ENCODE results near the gene PDCD1. TPM values are rescaled to one million over a fixed set of nuclear protein-coding genes. Genes with fewer than 3 reads are reported as not detected.

PDCD1 gene
- total and polyA plus RNA-seq, 10 of the 15 experiments (the other 5 are each of a cell fraction or from before 2014, with no cell fraction given), result 0.62 to 6.4 (median 2.9) TPM; not detected in 2

GRCh38 chr2:241844831-241845578 is 13.7 kb downstream of the PDCD1 start:
- CTCF ChIA-PET, result no interaction called here
- SMC1A ChIA-PET (ENCODE audit: uncharacterized antibody, unreplicated experiment), result interaction anchor here (0.8 to 1.4 kb wide), 6 partner anchors 13 to 82 kb away, joined by 3 to 6 read pairs (median 4); partner anchors contain the start of gene RTP5
- Histone ChIP-seq H3K9ac (ENCODE audit: control insufficient read depth, insufficient read depth, low read length) (peak overlapping the region; percentile 39; the same call in 1 of the 2 replicates), H3K27ac (ENCODE audit: control insufficient read depth, insufficient read depth) (no peak overlapping the region), H3K36me3 (ENCODE audit: control insufficient read depth in 2 of 2, insufficient read depth in 2 of 2, low read length in 1 of 2) (no peaks in the 10 kb centered on the region), H3K79me2 (ENCODE audit: control insufficient read depth, insufficient read depth, low read length) (no peaks in the 10 kb centered on the region), H3K4me2 (ENCODE audit: control insufficient read depth, insufficient read depth) (peak overlapping the region; percentile 72; the same call in 1 of the 2 replicates), H3K9me3 (replicated peaks; ENCODE audit: control insufficient read depth, insufficient read depth, low read length) (no peaks in the 10 kb centered on the region), H3K4me3 (no peak overlapping the region), H3K4me1 (ENCODE audit: control insufficient read depth, insufficient read depth, low read length) (peaks cover 23% of the 10 kb centered on the region), H4K20me1 (ENCODE audit: control insufficient read depth, insufficient read depth) (no peaks in the 10 kb centered on the region), H3K27me3 (replicated peaks in 1 of 2; ENCODE audit: control insufficient read depth in 2 of 2, insufficient read depth in 2 of 2, low read length in 1 of 2) (no peaks in the 10 kb centered on the region; a peak in 1 of 4 replicates), H2AFZ (ENCODE audit: control insufficient read depth, low read depth, low read length) (no peak overlapping the region)
- intact Hi-C loops (cut with micrococcal nuclease; ENCODE audit: unreplicated experiment), result loop anchor here (5.0 to 10.0 kb wide), 2 partner anchors 43 to 110 kb away; partner anchors contain the start of gene D2HGDH
- 92% methylated on average over 32 of the region's 37 CpGs for WGBS (ENCODE audit: insufficient coverage, insufficient replicate concordance, low lambda C conversion rate, missing lambda C conversion rate)
- in situ Hi-C loops (cut with MboI), result no loop called here
- TSS peak; percentile 63 for BruUV-seq (replicated peaks)
- no peak for TF ChIP-seq MYB (IDR thresholded peaks at IDR 0.05; ENCODE audit: borderline replicate concordance, low read depth, low read length)
- TF ChIP-seq DPF2 (IDR thresholded peaks at IDR 0.05), result no peak
- no peak for TF ChIP-seq CHD4 (IDR thresholded peaks at IDR 0.05)
- TF ChIP-seq E4F1 (IDR thresholded peaks at IDR 0.05; ENCODE audit: borderline replicate concordance, partially characterized antibody), result no peak
- TF ChIP-seq IRF3 (IDR thresholded peaks at IDR 0.05), result no peak
- TF ChIP-seq NR2F1 (conservative IDR thresholded peaks at IDR 0.05), result 0 out of 2 replicates have a peak, but pooled peaks have one; percentile 19
- no peak for TF ChIP-seq MAX (IDR thresholded peaks at IDR 0.05; ENCODE audit: low read depth, low read length)
- 0 out of 2 replicates have a peak, but pooled peaks have one; percentile 64 for TF ChIP-seq MLLT1 (IDR thresholded peaks at IDR 0.05)
- TF ChIP-seq NBN (IDR thresholded peaks at IDR 0.05), result no peak
- TF ChIP-seq KAT2A (conservative IDR thresholded peaks at IDR 0.05; ENCODE audit: control insufficient read depth, low read depth, low read length), result no peak
- POLR2A ChIA-PET, result interaction anchor here (0.6 to 1.8 kb wide), 4 partner anchors 14 to 208 kb away, joined by 3 to 26 read pairs (median 7); partner anchors contain the start of genes ING5 and PDCD1
- RAD21 ChIA-PET (ENCODE audit: unreplicated experiment), result interaction anchor here (0.9 to 1.2 kb wide), 3 partner anchors 15 to 112 kb away, joined by 3 to 16 read pairs (median 5); no protein-coding TSS in a partner anchor
- peak; percentile 57 for FAIRE-seq
- no peak for DNase-seq (ENCODE audit: low read depth, low spot score)
- ATAC-seq, result no peak
